Right lobe of liver (tissue), 4 donors: Measurements from ENCODE around the gene SRRM4.

ENCODE experiments used
- CTCF ChIP-seq, 4 donors: fragments of 200-600 bp in 3 of 4; fragments of 450-650 bp in 1 of 4; IDR thresholded peaks; one replicate each; pipeline versions ENCODE4 v1.5.1 to v1.8.0; 2016 to 2022; ENCODE audit warnings: antibody characterized with exemption in 4 of 4, mild to moderate bottlenecking in 2 of 4
- POLR2A ChIP-seq: fragments of 450-650 bp; IDR thresholded peaks from one replicate; pipeline ENCODE4 v1.6.1; 2017; ENCODE audit warnings: antibody characterized with exemption, mild to moderate bottlenecking
- donor health status: DM: no; HTN: no; CAD: no.
- donor health status: DM: no; HTN: no; CAD: no.
- donor health status: DM: no; HTN: yes; CAD: no.

GRCh38 chr12:119139448-119139847 is 158.1 kb downstream of the SRRM4 start:
- TF ChIP-seq POLR2A = no peak
- TF ChIP-seq CTCF (IDR thresholded peaks at IDR 0.05) = no peak
